HTERT RPE-1 (cell line): ENCODE results near the gene LCP2.

ENCODE experiments used
- in situ Hi-C: fragments of 300-500 bp; cut with MboI; formaldehyde crosslinking; loops from 4 replicates; pipeline ENCODE4 v1.14.3; 2020; ENCODE audit warnings: low sequenced_read_pairs

Gene LCP2

DNA sequence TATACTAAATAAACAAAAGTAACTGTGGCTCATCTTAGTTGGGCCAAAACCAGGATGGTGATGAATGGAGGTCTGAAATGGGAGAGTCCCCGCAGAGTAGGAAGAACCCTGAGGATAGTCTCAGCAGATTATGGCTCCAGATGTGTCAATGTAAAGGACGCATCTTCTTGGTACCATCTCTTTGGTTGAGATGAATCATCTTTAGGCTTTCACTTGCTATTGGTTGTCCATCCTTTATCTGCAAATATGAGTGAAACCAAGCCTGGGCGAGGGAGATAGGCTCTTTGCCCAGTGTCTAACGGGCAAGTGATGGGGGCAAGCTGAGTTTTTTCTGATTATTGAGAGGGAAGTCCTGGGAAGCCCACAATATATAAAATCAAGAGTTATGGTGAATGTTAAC lies 19.4 kb upstream of the LCP2 start:
- in situ Hi-C loops, result no loop called here

DNA sequence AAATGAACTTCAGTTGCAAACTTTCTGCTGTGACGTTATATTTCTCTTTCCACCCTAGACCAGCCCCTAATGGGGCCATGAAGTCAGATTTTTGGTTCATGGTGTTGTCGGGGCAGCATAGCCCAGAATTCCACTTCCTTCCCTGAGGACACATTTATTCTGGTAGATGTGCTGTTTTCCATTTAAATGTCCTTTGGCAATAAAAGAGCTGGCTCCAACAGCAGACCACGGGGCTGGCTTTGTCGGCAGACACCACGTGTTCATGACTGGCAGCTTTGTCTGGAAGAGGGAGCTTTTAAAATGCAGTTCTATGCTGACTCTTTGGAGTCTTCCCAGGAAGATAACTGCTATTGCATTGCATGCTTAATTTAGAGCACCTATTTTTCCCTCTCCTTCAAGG lies 17.6 kb upstream of the LCP2 start:
- in situ Hi-C loops, result no loop called here

- in situ Hi-C loops, result no loop called here
Observed at GRCh38 chr5:170314541-170315095, 17.0 kb upstream of the LCP2 start.

GRCh38 chr5:170313816-170314215 lies 16.2 kb upstream of the LCP2 start:
- in situ Hi-C loops, result no loop called here

DNA sequence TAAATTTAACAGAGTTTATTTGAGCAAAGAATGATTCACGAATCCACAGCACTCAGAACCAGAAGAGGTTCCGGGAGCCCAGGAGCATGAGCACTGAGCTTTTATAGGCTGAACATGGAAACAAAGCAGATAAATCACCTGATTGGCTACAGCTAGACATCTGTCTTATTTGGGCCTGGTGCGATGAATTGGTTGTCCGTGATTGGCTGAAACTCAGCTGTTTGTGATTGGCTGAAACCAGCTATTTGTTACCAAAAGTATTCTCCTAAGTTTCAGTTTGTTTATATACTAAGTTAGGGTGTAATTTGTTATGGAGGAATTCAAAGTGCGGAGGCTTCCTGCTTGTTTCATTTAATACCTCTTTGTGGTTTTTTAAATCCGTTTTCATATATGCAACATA lies 15.8 kb upstream of the LCP2 start:
- in situ Hi-C loops, result no loop called here

DNA sequence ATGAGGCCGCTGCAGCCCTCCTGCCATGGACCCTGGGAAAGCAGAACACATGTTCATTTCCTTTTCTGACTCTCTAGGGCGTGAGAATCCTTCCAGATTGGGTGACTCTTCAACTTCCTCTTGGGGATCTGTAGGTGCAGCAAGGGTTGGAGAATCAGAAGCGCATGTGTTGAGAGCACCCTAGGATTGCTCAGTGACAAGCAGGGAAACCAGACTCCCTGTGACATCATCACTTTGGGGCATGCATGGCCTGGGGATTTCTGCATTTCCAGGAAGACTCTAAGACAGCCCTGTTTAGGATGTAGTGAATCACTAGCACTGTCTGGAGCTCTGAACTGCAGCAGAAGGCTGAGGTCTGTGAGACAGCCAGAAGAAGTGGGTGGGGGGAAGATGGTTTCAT lies 15.1 kb upstream of the LCP2 start:
- in situ Hi-C loops, result no loop called here

DNA sequence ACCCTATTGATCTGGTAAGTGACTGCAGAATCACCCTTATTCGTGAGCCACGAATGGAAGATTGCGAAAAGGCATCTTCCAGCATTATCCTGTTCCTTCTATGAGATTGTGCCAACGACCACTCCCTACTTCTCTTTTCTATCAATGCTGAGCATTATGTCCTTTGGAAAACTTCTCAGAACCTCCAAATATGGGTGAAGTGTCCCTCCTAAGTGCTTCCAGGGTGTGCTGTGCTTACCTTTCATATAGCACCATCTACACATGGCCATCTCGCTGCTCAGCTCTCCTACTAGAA lies 14.7 kb upstream of the LCP2 start:
- in situ Hi-C loops, result no loop called here

- in situ Hi-C loops, result no loop called here
Observed at GRCh38 chr5:170311511-170312300, 14.1 kb upstream of the LCP2 start.

DNA sequence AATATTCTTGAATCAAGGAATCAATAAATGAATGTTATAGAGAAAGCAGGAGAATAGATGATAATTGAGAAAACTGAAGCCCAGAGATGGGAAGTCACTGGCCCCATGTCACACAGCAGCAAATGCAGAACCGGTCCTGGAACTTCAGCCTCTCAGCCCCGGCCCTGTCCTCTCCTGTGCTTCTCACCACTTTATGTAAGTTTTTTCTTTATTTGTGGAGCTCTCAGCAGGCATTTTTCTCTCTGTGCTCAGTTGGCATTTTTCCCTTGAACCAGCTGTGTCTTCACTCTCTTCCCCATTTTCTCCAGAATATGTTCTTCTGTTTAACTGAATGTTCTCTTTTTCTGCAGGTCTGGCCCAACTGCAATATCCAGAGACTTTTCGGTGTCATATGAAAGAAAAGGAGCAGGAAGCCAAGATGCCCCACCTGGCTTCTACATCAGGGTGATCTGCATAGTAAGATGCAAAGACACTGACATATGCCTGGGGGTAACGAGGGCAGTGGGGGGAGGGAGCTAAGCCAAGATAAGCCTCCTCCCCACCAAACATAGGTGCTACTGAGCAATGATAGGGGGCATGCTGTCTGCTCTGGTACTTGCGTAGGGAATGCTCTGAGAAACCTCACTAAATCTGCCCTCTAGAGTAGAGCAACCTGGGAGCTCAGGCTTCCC lies 12.8 kb upstream of the LCP2 start:
- in situ Hi-C loops, result no loop called here

DNA sequence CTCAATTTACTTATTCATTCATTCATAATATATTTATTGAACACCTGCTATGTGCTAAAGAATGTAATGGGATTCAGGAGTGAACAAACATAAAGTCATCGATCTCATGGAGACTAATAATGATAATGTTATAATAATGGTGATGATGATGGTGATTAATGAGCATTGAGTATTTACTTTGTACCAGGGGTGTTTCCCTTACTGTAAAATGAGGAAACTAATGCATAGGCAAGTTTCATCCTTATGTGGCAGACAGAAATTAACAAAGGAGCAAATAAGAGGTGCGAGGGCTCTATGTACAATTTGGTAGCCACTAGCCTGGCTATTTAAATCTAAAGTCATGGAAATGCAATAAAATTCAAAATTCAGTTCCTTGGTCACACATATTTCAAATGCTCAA lies 11.1 kb upstream of the LCP2 start:
- in situ Hi-C loops, result no loop called here

GRCh38 chr5:170307575-170308465 lies 10.2 kb upstream of the LCP2 start:
- in situ Hi-C loops, result no loop called here

DNA sequence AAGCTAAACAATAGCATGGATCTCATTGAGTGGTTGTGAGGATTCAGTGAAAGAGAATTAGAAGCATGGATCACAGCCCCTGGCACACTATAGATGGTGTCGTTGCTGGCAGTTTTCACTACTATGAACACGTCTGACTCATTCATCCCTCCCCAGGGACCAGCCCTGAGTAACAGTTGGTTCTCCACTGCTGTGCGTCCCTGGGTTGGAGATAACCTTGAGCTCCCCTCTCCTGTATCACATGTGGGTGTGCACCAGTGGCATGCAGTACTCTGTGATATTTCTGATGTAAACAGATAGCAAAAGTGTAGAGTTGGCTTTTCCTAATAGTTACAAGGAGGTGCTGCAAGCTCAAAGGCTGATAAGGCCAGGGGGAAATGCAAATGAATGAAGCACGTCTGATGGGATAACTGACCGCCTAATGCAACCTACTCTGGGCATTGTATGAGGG lies 8.8 kb upstream of the LCP2 start:
- in situ Hi-C loops, result no loop called here

- in situ Hi-C loops, result no loop called here
Observed at GRCh38 chr5:170305646-170306025, 8.1 kb upstream of the LCP2 start.

DNA sequence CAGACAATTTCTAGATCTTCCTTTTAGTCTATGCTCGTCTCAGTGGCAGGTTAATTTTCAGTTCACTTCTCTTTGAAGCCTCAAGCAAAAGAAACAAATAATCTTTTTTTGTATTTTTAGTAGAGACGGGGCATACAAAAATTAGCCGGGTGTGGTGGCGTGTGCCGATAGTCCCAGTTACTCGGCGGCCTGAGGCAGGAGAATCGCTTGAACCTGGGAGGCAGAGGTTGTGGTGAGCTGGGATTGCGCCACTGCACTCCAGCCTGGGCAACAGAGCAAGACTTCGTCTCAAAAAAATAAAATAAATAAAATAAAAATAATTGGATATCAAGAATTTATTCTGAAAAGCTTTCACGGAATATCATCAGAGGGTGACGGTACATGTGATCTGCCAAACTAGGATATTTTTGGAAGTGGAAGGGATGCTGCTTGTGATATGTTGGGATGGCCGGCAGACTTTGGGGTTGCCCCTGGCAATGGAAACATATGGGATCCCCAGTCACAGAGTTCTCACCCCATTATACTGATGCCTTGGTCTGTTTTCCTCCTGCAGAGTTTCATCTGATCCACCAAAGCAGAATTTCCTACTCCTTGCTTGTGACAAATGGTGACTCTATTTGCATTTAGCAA lies 7.6 kb upstream of the LCP2 start:
- in situ Hi-C loops, result no loop called here

- in situ Hi-C loops, result no loop called here
Observed at GRCh38 chr5:170303549-170303948, 6.0 kb upstream of the LCP2 start.

- in situ Hi-C loops, result no loop called here
Observed at GRCh38 chr5:170302653-170303501, 5.3 kb upstream of the LCP2 start.

- in situ Hi-C loops, result no loop called here
Observed at GRCh38 chr5:170301981-170302652, 4.5 kb upstream of the LCP2 start.

GRCh38 chr5:170301149-170301548 lies 3.6 kb upstream of the LCP2 start:
- in situ Hi-C loops, result no loop called here

DNA sequence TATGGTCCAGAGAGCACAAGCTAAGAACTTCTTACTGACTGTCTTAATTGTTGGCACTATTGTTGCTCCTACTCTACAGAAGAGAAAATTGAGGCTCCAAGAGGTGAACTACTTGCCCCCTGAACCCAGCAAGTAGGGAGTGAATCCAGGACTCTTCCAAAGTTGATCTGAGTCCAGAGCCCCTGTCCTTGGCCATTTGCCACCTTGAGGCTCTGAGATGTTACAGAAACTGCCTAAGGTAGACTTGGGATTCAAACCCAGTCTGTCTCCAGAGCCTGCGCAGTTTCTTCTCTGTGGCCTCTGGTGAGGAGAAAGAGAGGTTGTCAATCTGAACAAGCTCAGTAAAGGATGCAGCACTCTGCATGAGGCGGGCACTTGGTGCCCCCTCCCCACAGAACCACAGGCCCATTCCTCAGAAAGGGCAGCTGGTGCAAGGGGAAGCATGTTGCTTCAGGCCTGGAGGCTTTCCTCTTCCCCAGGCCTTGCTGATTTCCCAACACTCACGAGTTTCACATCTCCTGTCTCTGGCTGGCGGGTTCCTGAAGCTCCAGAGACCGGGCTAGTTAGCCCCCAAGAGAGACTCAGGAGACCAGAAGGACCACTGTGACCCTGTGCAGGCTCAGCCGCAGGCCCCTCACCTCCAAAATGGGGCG lies 2.9 kb upstream of the LCP2 start:
- in situ Hi-C loops, result no loop called here
